Pancreas (tissue), 10 donors: ENCODE results near the gene EMC9. TPM values are rescaled to one million over a fixed set of nuclear protein-coding genes. Genes with fewer than 3 reads are reported as not detected.

Experiments used
- ATAC-seq, 4 donors: fragments of 200-7000 bp; cut with Tn5 transposase; one replicate each; pipeline versions ENCODE4 v1.8.0 to v1.9.1; 2020; ENCODE audit warnings: mild to moderate bottlenecking in 4 of 4, moderate library complexity in 4 of 4
- DNase-seq, 6 donors: peaks; one replicate each; pipeline ENCODE4 v3.0.0-alpha.2; 2020
- FAIRE-seq: peaks from 2 replicates; lab custom pipeline; 2012; peaks lifted over from hg19 to GRCh38; lab: Jason Lieb, UNC
- H3K27ac ChIP-seq, 4 donors: fragments of 200-600 bp; sonication (generic); 1 replicate in 3 of 4; 2 replicates in 1 of 4; pipeline versions ENCODE4 v1.5.0 to v1.8.0; 2020
- H3K27me3 ChIP-seq, 4 donors: fragments of 200-600 bp; one replicate each; pipeline ENCODE4 v1.8.0; 2021
- H3K36me3 ChIP-seq, 3 donors: fragments of 200-600 bp; sonication (generic) in 1 of 3; one replicate each; pipeline versions ENCODE4 v1.5.0 to v1.8.0; 2020 to 2021
- H3K4me1 ChIP-seq, 3 donors: fragments of 200-600 bp; one replicate each; pipeline ENCODE4 v1.8.0; 2021
- H3K4me3 ChIP-seq, 4 donors: fragments of 200-600 bp; sonication (generic) in 2 of 4; one replicate each; pipeline versions ENCODE4 v1.5.0 to v1.8.0; 2020 to 2021
- H3K9me3 ChIP-seq, 4 donors: fragments of 200-600 bp; one replicate each; pipeline ENCODE4 v1.8.0; 2021
- WGBS, 2 donors: extraction: QIAGEN DNeasy Blood & Tissue Kit; methylation state at CpG; one replicate each; pipeline ENCODE4 v1.1.7; 2013; 5-methylcytosine and 5-hydroxymethylcytosine counted together
- intact Hi-C, 3 donors: fragments of 100-400 bp; cut with DNase I; formaldehyde crosslinking; loops; one replicate each; pipeline versions ENCODE4 v1.11.1 to v1.14.2; 2022
- polyA plus RNA-seq, 2 donors: library from polyadenylated mRNA; stranded (reverse); fragments of 200-250 nt; gene quantifications; one replicate each; pipeline ENCODE4 v1.2.3, GENCODE V29; 2013
- total RNA-seq, 6 donors: library from RNA; stranded (reverse); fragmentation: NEBNext Ultra II Directional in 4 of 6; extraction: Animal tissue kit (Norgen Biotek cat#: 25700) in 4 of 6; gene quantifications; one replicate each; pipeline versions ENCODE4 v1.2.1 to v1.2.4, GENCODE V29; 2021 to 2023
- TF ChIP-seq, protein P1 (sequence below), 4 donors: fragments of 200-600 bp; sonication (generic) in 3 of 4; IDR thresholded peaks; one replicate each; pipeline versions ENCODE4 v1.5.0 to v1.8.0; 2021; ENCODE audit warnings: antibody characterized with exemption in 4 of 4
- donor health status: healthy with polysubstance abuse.
- donor health status: DM: no; HTN: no; CAD: no; lungs with moderate emphysema.
- donor health status: DM: no; HTN: no; CAD: no.
- donor health status: control.
- donor health status: control.
- donor health status: Bipolar disorder and iron deficiency.
- donor health status: DM: yes; HTN: yes; CAD: no.
- donor health status: DM: no; HTN: no; CAD: no.
- donor health status: DM: no; HTN: no; CAD: no.
- donor health status: DM: yes; HTN: yes; CAD: no.

Gene EMC9
- total and polyA plus RNA-seq, 8 donors, result 8.1 to 72.6 (median 14.1) TPM

DNA sequence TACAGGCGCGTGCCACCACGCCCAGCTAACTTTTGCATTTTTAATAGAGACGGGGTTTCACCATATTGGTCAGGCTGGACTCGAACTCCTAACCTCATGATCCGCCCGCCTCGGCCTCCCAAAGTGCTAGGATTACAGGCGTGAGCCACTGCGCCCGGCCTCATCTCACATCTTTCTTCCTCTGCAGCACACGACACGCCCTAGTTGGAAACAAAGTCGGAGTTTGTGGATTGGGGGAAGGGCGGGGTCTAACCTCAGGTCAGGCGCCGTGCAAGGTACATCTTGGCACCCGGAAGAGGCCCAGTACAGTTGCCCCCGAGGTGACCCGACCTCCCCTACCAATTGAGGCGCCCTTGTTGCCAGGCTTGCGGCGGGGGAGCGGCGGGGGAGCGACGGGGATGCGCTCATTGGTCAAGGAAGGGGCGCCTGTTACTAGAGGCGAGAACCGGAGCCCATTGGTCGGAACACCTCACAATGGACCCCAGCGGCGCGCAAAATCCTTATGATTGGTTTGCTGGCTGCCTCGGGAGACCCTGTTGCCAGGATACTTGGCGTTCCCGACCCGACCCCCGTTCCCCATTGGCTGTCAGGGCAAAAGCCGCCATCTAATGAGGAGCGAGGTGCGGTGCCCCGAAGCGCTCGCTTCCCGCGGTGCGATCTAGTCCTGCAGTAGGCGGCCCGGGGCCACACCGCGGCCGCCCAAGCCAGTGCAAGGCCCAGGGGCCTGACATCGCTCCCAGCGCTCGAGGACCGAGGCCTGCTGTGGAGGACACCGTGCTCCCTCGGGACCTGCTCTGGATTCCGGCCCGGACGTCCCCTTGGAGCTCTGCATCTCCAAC is 30.2 kb upstream of the EMC9 start, which contains the start of gene REC8:
TSS of gene REC8 (plus strand) at position 659 of the 839 bp plus-strand sequence. CDS start 473 bp downstream, outside the sequence.
- peak within 1 kb of the TSS in 1 of 4 donors; percentile 20 for H3K4me3 ChIP-seq
- no peak within 1 kb of the TSS for H3K27ac ChIP-seq
- ATAC-seq, result peak; percentile 28 to 87 (median 80)
- FAIRE-seq, result no peak
- intact Hi-C loops, result no loop called here
- peaks cover 0 to 12% (median 8%) of the 10 kb centered on the region in 3 donors for H3K36me3 ChIP-seq
- H3K4me1 ChIP-seq, result no peaks in the 10 kb centered on the region
- 62 to 67% methylated on average over 63 of the region's 63 CpGs for WGBS, 2 donors
- peak in 3 of 6 donors; percentile 43 to 82 (median 45) for DNase-seq
- H3K27me3 ChIP-seq, result no peaks in the 10 kb centered on the region
- no peaks in the 10 kb centered on the region for H3K9me3 ChIP-seq
- TF ChIP-seq, protein P1, sequence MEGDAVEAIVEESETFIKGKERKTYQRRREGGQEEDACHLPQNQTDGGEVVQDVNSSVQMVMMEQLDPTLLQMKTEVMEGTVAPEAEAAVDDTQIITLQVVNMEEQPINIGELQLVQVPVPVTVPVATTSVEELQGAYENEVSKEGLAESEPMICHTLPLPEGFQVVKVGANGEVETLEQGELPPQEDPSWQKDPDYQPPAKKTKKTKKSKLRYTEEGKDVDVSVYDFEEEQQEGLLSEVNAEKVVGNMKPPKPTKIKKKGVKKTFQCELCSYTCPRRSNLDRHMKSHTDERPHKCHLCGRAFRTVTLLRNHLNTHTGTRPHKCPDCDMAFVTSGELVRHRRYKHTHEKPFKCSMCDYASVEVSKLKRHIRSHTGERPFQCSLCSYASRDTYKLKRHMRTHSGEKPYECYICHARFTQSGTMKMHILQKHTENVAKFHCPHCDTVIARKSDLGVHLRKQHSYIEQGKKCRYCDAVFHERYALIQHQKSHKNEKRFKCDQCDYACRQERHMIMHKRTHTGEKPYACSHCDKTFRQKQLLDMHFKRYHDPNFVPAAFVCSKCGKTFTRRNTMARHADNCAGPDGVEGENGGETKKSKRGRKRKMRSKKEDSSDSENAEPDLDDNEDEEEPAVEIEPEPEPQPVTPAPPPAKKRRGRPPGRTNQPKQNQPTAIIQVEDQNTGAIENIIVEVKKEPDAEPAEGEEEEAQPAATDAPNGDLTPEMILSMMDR (IDR thresholded peaks at IDR 0.05), result no peak

DNA sequence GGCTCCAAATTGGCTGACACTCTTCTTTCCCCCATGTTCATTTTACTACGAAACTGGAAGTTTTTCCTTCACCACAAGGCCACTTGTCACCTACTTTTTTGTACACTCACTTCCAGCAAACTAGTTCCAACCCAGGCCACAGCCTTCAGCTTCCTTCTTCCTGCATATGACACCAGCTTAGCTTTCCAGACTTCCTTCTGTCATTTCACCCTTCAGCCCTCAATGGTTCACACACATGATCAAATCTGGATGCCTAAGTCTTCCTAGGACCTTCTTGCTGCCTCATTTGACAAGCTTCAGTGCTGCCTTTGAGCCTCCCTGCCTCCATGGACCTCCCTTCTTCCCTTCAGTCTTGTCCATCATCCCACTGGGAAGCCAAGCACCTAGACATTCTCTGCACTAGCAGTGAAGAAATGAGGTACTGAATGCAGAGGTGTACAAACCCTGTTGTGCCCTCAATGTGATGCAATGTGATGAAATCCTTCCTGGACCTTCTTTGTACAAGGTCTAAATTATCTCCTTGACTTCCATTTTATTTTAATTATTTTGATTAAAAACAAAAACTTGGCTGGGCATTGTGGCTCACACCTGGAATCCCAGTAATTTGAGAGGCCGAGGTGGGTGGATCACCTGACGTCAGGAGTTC is 26.2 kb upstream of the EMC9 start:
- WGBS, 2 donors, result 81 to 97% methylated on average over 3 of the region's 3 CpGs
- Histone ChIP-seq H3K4me3 (no peak overlapping the region), H3K36me3 (peaks cover 5 to 45% (median 24%) of the 10 kb centered on the region in 3 donors), H3K27ac (no peak overlapping the region), H3K4me1 (peaks cover 0 to 6% (median 0%) of the 10 kb centered on the region in 3 donors), H3K9me3 (no peaks in the 10 kb centered on the region), H3K27me3 (no peaks in the 10 kb centered on the region)
- TF ChIP-seq, protein P1 (IDR thresholded peaks at IDR 0.05), result no peak
- intact Hi-C loops, result no loop called here
- FAIRE-seq (no peak), ATAC-seq (no peak), DNase-seq (no peak)

DNA sequence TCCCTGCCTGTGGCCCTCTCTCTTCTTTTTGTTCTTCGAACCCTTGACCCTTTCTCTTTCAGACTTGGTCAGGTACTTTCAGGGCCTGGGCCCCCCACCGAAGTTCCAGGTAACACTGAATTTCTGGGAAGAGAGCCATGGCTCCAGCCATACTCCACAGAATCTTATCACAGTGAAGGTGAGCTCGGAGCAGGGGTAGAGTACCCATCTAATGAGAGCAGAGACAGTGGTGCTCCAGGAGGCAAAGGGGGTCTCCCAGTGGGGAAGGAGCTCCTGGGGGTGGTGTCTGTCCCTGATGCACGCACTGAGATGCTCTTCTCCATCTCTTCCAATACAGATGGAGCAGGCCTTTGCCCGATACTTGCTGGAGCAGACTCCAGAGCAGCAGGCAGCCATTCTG is 24.4 kb upstream of the EMC9 start:
- DNase-seq, result peak in 1 of 6 donors; percentile 21
- H3K27me3 ChIP-seq, result no peaks in the 10 kb centered on the region
- no peak overlapping the region for H3K27ac ChIP-seq
- intact Hi-C loops, result no loop called here
- 87% methylated on average over 5 of the region's 5 CpGs for WGBS, 2 donors
- H3K4me1 ChIP-seq, result peaks cover 0 to 14% (median 0%) of the 10 kb centered on the region in 3 donors
- FAIRE-seq, result no peak
- no peak overlapping the region for H3K4me3 ChIP-seq
- H3K36me3 ChIP-seq, result peaks cover 5 to 45% (median 24%) of the 10 kb centered on the region in 3 donors
- TF ChIP-seq, protein P1 (IDR thresholded peaks at IDR 0.05), result no peak
- no peaks in the 10 kb centered on the region for H3K9me3 ChIP-seq
- ATAC-seq, result no peak

DNA sequence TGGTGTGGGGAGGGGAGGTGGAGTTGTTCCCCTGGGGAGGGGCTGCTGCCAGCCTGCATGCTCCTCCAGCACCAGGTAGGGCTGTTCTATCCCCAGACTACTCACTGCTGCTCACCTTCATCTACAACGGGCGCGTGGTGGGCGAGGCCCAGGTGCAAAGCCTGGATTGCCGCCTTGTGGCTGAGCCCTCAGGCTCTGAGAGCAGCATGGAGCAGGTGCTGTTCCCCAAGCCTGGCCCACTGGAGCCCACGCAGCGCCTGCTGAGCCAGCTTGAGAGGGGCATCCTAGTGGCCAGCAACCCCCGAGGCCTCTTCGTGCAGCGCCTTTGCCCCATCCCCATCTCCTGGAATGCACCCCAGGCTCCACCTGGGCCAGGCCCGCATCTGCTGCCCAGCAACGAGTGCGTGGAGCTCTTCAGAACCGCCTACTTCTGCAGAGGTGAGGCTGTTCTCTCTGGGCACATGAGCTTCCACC is 23.2 kb upstream of the EMC9 start:
- H3K4me1 ChIP-seq, result peaks cover 0 to 19% (median 0%) of the 10 kb centered on the region in 3 donors
- peaks cover 5 to 44% (median 24%) of the 10 kb centered on the region in 3 donors for H3K36me3 ChIP-seq
- ATAC-seq (no peak), DNase-seq (peak in 1 of 6 donors; percentile 42), FAIRE-seq (no peak)
- no peaks in the 10 kb centered on the region for H3K27me3 ChIP-seq
- H3K27ac ChIP-seq, result no peak overlapping the region
- TF ChIP-seq, protein P1 (IDR thresholded peaks at IDR 0.05), result no peak
- no peak overlapping the region for H3K4me3 ChIP-seq
- intact Hi-C loops, result no loop called here
- 85 to 94% methylated on average over 12 to 14 of the region's 14 CpGs for WGBS, 2 donors
- no peaks in the 10 kb centered on the region for H3K9me3 ChIP-seq
